ENCODE measurements around the gene CD86. TPM values are rescaled to one million over a fixed set of nuclear protein-coding genes. Genes with fewer than 3 reads are reported as not detected.
A peak's percentile ranks its signal among the peaks of the same experiment; 100 is the strongest.

CD86 gene
- total and polyA plus RNA-seq, 7 donors, result 3.0 to 18.5 (median 5.5) TPM

- Histone ChIP-seq H3K27ac (no peak overlapping the region), H3K4me3 (no peak overlapping the region), H3K27me3 (peaks cover 0 to 24% (median 13%) of the 10 kb centered on the region in 3 donors), H3K4me1 (no peaks in the 10 kb centered on the region), H3K9me3 (no peaks in the 10 kb centered on the region), H3K36me3 (no peaks in the 10 kb centered on the region)
- WGBS, 2 donors, result 6 to 52% methylated on average over 1 of the region's 1 CpG
- no peak for TF ChIP-seq CTCF (IDR thresholded peaks at IDR 0.05)
- TF ChIP-seq POLR2AphosphoS5 (IDR thresholded peaks at IDR 0.05), result no peak
- TF ChIP-seq POLR2A (IDR thresholded peaks at IDR 0.05), result no peak
- TF ChIP-seq EP300 (IDR thresholded peaks at IDR 0.05), result no peak
- intact Hi-C loops (cut with DNase I), result no loop called here
- DNase-seq, result no peak
Measured at GRCh38 chr3:122021037-122021436, 34.1 kb upstream of the CD86 start.

DNA sequence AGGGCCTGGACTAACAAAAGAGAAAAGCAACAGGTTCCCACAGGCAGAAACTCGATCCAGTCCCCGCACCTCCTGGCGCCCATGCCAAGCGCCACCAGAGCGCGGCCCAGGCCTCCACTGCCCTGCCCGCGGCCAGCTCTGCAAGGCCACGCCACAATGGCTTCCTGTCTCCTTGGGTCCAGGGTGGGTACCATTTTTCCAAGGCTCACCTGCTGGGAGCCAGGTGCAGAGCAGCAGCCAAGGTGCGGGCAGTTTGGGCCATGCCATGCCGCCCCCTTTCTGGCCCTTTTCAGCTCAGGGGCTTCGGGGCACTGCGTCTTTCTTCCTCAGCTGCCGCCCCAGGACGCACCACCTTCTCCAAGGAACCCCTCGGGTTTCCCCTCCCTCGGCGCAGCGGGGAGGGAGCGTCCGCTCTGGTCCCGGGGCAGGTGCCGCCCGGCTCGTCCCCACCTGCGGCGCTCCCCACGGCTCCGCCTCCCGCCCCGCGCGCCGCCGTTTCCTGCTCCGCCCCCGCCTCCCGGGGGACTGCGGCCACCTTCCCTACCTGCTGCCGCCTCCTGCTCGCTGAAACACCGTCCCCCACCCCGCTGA, 33.3 kb upstream of the CD86 start, which contains the start of gene ILDR1:
TSS of gene ILDR1 (minus strand) at position 437 of the 591 bp plus-strand sequence. CDS start at position 267, 170 bp downstream.
- 3 to 11% methylated on average over 43 of the region's 43 CpGs for WGBS, 2 donors
- intact Hi-C loops (cut with DNase I), result no loop called here
- Histone ChIP-seq H3K9me3 (no peaks in the 10 kb centered on the region), H3K4me1 (no peaks in the 10 kb centered on the region), H3K36me3 (no peaks in the 10 kb centered on the region), H3K4me3 (peak within 1 kb of the TSS in 2 of 4 donors; percentile 7 to 20), H3K27ac (no peak within 1 kb of the TSS), H3K27me3 (peaks cover 0 to 24% (median 13%) of the 10 kb centered on the region in 3 donors)
- TF ChIP-seq CTCF (IDR thresholded peaks at IDR 0.05) (no peak), POLR2AphosphoS5 (IDR thresholded peaks at IDR 0.05) (no peak), EP300 (IDR thresholded peaks at IDR 0.05) (no peak), POLR2A (IDR thresholded peaks at IDR 0.05) (no peak)
- no peak for DNase-seq

- TF ChIP-seq EP300 (IDR thresholded peaks at IDR 0.05), result no peak
- intact Hi-C loops (cut with DNase I), result no loop called here
- 72 to 86% methylated on average over 8 of the region's 8 CpGs for WGBS, 2 donors
Measured at GRCh38 chr3:122023335-122023910, 31.7 kb upstream of the CD86 start.

GRCh38 chr3:122024800-122025199, 30.4 kb upstream of the CD86 start:
- Histone ChIP-seq H3K4me1 (no peaks in the 10 kb centered on the region), H3K4me3 (no peak overlapping the region), H3K27me3 (peaks cover 0 to 24% (median 13%) of the 10 kb centered on the region in 3 donors), H3K9me3 (no peaks in the 10 kb centered on the region), H3K27ac (no peak overlapping the region), H3K36me3 (no peaks in the 10 kb centered on the region)
- TF ChIP-seq POLR2AphosphoS5 (IDR thresholded peaks at IDR 0.05) (no peak), POLR2A (IDR thresholded peaks at IDR 0.05) (no peak), EP300 (IDR thresholded peaks at IDR 0.05) (no peak), CTCF (IDR thresholded peaks at IDR 0.05) (no peak)
- WGBS, 2 donors, result 5 to 47% methylated on average over 2 of the region's 2 CpGs
- intact Hi-C loops (cut with DNase I), result no loop called here
- DNase-seq, result no peak

More at GRCh38 chr3:122023335-122023910, 31.7 kb upstream of the CD86 start:
- no peaks in the 10 kb centered on the region for H3K9me3 ChIP-seq
- DNase-seq, result no peak
- peaks cover 0 to 24% (median 13%) of the 10 kb centered on the region in 3 donors for H3K27me3 ChIP-seq
- H3K4me3 ChIP-seq, result no peak overlapping the region
- no peak overlapping the region for H3K27ac ChIP-seq
- no peaks in the 10 kb centered on the region for H3K36me3 ChIP-seq
- H3K4me1 ChIP-seq, result no peaks in the 10 kb centered on the region

GRCh38 chr3:122025296-122025695, 29.9 kb upstream of the CD86 start:
- H3K27me3 ChIP-seq, result peaks cover 0 to 23% (median 13%) of the 10 kb centered on the region in 3 donors
- intact Hi-C loops (cut with DNase I), result no loop called here
- TF ChIP-seq CTCF (IDR thresholded peaks at IDR 0.05), result no peak
- no peak for TF ChIP-seq POLR2AphosphoS5 (IDR thresholded peaks at IDR 0.05)
- H3K4me3 ChIP-seq, result no peak overlapping the region
- H3K36me3 ChIP-seq, result no peaks in the 10 kb centered on the region
- H3K9me3 ChIP-seq, result no peaks in the 10 kb centered on the region
- no peak for DNase-seq
- no peak overlapping the region for H3K27ac ChIP-seq
- no peaks in the 10 kb centered on the region for H3K4me1 ChIP-seq

Data from sigmoid colon (tissue), 7 donors.